Endometrial microvascular endothelial cells (primary cell): ENCODE data around the gene KCNE2. TPM values are rescaled to one million over a fixed set of nuclear protein-coding genes. Genes with fewer than 3 reads are reported as not detected.
"Not testable (repeated sequence)": the region's sequence is repeated elsewhere in the genome, so short reads cannot be mapped to it uniquely, and the experiment has no call there.

ENCODE experiments used
- in situ Hi-C: cut with HindIII; loops from 2 replicates; pipeline ENCODE4 v1.10.0; 2017; ENCODE audit warnings: low sequenced_read_pairs, low pct_unique_long_range_greater_than_20kb; ENCODE audit errors: inconsistent ontology term
- total RNA-seq: library from RNA; depleted of rRNA; stranded (reverse); fragments of >200 nt; gene quantifications from one replicate; pipeline ENCODE4 v1.2.3, GENCODE V29; 2015; ENCODE audit errors: inconsistent ontology term

Gene KCNE2
- total RNA-seq, 1 donor from 2014 or later = not detected

DNA sequence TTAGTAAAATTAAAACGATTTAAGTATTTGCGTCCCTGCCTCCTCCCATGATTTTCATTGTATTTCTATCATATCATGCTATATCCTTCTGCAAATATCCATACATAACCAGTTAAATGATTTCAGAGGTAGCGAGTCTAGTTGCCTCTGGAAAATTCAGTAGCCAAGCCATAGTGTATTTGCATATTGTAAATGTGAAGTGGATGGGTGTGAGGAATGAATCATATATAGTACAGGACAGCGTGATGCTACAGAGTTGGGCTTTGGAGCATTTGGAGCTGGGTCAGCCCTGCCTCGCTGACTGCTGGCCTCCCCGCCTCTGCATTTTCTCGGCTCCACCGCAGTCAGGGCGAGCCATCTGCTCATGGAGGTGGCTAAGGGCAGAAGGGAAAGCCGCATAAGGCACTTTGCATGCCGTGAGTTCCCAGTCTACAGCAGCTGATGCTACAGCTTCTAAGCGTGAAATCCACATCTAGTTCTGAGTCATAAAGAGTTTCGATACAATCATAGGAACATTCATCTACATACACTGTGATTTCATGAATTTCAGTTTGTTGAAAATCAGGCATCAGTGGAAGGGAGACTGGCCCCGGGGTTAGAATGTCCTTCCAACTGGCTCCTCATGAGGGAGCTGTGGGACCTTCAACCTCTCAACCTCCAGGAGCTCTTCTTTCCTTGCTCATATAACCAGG lies 20.1 kb downstream of the KCNE2 start:
- in situ Hi-C loops = not testable (repeated sequence)

DNA sequence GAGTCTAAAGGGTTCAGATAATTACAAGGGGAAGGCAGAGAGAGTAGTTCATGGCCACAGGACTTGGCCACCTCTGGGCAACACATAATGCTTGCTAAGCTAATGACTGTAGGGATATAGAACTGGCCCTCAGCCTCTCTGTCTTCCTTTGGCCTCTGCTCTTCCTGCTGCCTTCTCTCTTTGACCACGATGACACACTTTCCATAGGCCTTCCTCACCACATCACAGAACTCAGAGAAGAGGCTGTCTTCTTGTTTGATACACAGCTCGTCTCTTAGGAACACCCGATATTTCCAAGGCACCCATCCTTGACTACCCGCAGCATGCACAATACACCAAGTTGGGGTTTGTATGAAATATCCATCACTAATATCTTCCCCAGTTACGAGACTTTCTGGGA lies 36.7 kb downstream of the KCNE2 start:
- in situ Hi-C loops = not testable (repeated sequence)

DNA sequence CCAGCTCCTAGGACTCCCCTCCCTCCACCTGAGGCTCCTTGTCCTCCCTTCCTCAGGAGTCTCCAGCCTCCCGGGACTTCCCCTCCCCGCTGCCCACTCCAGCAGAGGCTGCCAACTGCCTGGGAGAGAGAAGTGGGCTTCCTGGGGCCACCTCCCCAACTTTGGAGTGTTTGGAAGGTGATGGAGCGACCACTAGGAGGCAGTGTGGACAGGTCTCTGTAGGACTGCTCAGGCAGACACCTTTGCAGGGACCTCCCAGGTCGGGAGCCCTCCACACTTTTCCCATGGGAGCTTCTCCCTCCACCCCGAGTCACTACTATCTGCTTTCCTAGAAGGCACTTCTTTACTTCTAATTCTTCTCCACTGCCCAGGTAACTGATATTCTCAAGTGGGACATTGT lies 40.9 kb downstream of the KCNE2 start:
- in situ Hi-C loops = not testable (repeated sequence)

DNA sequence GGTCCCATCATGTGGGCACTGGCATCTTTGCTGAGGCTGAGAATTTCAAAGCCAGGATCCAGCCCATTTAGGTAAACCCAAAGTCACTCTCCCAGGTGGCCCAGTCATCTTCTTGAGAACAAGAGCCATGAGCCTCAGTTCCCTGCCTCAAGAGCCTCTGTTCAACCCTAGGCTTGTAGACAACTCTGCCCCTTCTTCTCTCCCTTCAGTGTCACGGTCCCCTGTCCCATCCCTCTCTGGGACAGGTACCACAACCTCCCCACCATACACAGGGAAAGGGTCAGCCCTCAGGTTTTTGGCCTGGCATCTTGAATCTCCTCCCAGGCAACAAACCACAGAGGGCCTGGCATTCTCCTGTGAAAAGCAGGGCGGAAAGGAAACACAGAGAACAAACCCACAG lies 41.9 kb downstream of the KCNE2 start:
- in situ Hi-C loops = not testable (repeated sequence)

DNA sequence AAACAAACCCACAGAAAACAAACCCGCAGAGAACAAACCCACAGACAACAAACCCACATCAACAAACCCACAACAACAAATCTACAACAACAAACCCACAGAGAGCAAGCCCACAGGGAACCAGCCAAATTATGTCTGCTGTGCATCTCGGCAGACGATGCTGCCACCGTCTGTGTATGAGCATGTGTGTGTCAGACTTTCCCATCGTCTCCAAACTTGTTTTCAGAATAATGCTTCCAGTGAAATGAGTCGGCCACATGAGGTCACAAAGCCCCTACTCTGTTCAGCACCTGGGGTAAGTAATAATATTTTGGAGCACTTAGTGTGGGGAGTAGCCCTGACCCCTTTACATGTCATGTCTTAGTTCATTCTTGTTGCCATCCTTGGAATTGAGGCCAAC lies 42.3 kb downstream of the KCNE2 start:
- in situ Hi-C loops = not testable (repeated sequence)

DNA sequence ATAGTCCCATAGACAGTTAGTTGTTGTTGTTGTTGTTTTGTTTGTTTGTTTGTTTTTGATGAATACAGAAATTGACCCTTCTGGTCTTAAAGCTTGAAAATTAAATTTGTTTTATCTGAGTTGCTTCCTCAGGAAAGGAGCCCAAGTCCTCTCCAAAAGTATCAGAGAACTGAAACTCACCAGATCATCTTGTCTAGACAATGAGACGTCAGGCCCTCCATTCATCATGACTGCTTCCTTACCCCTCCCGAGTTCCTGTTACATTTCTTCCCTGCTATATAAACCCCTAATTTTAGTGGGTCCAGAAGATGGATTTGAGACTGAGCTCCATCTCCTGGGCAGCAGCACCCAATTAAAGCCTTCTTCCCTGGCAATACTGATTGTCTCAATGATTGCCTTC lies 42.9 kb downstream of the KCNE2 start:
- in situ Hi-C loops = not testable (repeated sequence)

DNA sequence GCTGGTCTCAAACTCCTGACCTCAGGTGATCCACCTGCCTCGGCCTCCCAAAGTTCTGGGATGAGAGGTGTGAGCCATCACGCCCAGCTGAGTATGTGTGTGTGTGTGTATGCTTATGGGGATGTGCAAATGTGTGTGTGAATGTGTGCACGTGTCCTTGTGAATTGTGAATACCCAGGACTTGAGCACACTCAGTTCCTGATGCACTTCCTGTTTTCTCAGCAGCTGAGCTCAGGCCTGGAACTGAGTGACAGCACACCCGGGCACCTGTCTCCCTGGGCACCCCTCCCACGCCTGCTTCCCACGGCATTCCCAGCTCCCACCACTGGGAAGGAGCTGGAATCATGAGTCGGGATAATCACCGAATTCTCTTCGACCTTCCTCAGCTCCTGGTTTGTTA lies 43.5 kb downstream of the KCNE2 start:
- in situ Hi-C loops = not testable (repeated sequence)

DNA sequence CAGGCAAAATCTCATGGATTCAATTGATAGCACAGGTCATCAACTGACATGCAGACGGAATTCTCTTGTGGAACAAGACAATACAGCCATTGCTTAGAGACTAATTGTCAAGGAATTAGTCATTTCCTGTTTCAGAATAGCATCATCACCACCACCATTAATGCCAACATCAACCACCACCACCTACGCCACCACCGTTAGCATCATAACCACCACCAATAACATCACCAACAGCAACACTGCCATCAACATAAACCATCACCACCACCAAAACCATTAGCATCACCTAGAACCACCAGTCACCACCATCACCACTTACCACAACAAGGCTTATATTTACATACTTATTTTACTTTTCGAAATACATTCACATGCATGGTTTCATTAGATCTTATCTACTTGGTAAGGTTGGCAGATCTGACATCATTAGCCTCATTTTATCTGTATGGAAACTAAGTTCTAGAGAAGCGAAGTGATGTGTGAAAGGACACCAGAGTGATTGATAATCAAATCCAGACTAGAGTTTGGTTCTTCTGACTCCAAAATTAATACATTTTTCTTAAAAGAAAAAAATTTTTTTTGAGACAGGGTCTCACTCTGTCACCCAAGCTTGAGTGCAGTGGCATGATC lies 53.8 kb downstream of the KCNE2 start:
- in situ Hi-C loops = not testable (repeated sequence)

Other genes with a start within 250 kb of the KCNE2 start
- 0.28 TPM for gene SMIM11, start 11.5 kb downstream of the KCNE2 start, total RNA-seq
- not detected for gene SMIM34, start 59.9 kb downstream of the KCNE2 start, total RNA-seq
- gene KCNE1, start 148.2 kb downstream of the KCNE2 start, total RNA-seq = not detected